ENCODE data around the gene MIGA2. TPM values are rescaled to one million over a fixed set of nuclear protein-coding genes. Genes with fewer than 3 reads are reported as not detected.

MIGA2 gene
- total RNA-seq (2022; extraction: Qiagen RNA extraction): 13.1 to 17.7 TPM (median 14.9 TPM) in 5 replicates

DNA sequence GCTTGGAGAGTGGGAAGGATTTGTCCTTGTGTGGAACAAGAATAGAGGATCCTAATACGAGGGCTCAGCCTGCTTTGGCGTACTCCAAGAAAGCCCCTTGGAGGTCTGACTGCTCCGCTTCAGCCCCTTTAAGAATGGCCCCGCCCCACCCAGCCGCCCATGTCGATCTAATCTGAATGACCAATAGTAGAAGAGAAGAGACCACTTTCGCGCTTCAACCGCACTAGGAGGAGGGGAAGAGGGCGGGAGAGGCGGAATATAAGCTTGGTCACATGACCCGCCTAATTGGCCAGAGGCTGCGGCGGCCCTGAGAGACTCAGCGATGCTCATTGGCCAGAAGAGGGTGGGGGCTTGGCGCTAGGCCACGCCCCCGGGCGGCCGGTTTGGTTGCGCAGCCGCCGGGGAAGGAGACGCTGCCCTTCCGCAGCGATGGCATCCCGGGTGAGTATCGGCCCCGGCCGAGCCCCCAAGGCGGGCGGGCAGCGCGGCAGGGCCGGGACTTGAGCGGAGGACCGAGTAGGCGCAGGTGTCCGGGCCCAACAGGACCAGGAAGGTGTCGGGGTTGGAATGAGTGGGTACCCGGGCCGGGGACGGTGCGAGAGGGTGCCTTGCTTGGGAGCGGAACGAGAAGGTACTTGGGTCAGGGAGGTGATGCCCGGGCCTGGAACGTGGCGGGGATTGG is at the start of gene MIGA2:
Gene MIGA2, plus strand, starts transcription at position 386 of the 682 bp plus-strand sequence. CDS start 3,969 bp downstream, outside the sequence.

GRCh38 chr9:129028192-129028966 is 8.0 kb upstream of the MIGA2 start, which contains the start of gene SH3GLB2:
SH3GLB2 (minus strand) TSS chr9:129028331; CDS start chr9:129028154, 177 bp downstream.

DNA sequence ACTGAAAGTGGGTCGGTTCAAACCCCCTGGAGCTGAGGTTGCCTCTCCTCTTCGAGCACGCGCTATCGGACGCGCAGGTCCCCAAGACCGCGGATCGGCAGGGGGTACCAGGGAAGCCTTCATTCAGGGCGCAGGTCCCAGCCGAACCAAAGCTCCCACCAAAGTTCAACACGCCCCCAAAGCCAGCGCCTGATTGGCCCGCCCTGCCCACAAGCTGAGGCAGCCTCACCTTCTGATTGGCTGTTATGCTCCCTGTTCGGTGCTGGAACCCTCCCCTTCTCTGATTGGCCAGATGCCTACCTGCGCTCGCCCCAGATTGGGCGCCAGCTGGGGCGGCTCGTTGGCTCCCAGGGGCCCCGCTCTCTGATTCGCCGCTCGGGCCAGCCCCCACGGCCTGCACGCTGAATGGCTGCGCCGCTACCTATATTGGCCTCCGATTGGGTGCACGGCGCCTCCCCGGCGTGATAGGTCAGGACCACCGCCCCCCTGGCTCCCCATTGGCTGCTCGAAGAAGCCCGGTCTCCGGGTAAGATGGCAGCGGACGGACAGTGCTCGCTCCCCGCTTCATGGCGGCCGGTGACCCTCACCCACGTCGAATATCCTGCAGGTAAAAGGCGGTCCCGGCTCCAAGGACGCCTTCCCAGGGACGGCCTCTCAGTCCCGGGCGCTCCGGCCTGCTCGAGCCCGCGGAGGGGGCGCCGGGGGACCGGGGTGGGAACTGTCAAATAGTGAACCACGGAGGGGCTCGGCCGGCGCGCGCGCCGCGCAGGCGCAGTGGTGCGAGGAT is 44.4 kb downstream of the MIGA2 start, which contains the start of gene DOLPP1:
Gene DOLPP1, plus strand, starts transcription at position 511 of the 787 bp plus-strand sequence. Its CDS starts 21 bp downstream, at position 532.

DNA sequence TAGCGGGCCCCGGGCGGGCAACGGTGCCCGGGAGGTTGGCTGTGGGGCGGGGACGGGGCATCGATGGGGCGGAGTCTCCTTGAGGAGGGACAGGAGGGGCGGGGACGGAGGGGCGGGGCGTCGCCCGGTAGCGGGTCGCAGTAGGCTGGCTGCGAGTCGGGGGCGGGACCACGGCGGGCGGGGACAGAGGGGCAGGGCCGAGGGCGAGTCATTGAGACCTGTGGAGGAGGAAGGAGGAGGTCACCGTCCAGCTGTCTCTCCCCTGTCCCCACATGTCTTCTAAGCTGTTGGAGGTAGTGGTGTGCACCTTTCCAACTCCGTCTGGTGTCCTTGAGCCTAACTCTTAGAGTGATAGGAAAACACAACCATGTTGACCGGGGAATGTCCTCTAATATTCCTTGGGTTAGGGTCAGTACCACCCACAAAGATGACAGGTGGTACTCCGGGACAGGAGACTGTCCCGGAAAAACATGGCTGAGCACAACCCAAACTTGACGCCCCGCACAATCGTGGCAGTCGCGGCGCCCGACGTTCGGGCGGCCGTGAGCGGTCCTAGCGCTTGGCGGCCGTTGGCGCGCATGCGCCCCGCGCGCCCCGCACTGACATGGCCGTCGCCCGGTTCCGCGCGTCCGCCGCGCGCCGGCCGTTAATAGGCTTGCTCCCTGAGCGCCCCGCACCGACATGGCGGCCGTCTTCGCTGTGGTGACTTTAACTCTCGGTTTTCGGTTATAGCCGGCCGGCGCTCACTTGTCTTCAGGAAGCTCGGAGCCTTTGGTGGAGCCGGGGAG is 74.5 kb downstream of the MIGA2 start, which contains the start of the genes CRAT and PTPA:
Gene CRAT, minus strand, starts transcription at position 54 of the 788 bp plus-strand sequence. CDS start 284 bp downstream, outside the sequence.
Gene PTPA, plus strand, starts transcription at position 676 of the 788 bp plus-strand sequence. CDS start 186 bp downstream, outside the sequence.

Other genes starting within 250 kb of the MIGA2 start
- gene TBC1D13, start 249.4 kb upstream of the MIGA2 start, total RNA-seq (2022; extraction: Qiagen RNA extraction): 20.2 to 22.3 TPM (median 20.8 TPM) in 5 replicates
- gene ENDOG, start 218.1 kb upstream of the MIGA2 start, total RNA-seq (2022; extraction: Qiagen RNA extraction): 16.5 to 37.5 TPM (median 36.8 TPM) in 5 replicates
- gene SPOUT1, start 206.8 kb upstream of the MIGA2 start, total RNA-seq (2022; extraction: Qiagen RNA extraction): 19.6 to 51.4 TPM (median 47.7 TPM) in 5 replicates
- gene KYAT1, start 154.7 kb upstream of the MIGA2 start, total RNA-seq (2022; extraction: Qiagen RNA extraction): 9.8 to 15.3 TPM (median 13.1 TPM) in 5 replicates
- gene LRRC8A, start 154.5 kb upstream of the MIGA2 start, total RNA-seq (2022; extraction: Qiagen RNA extraction): 132 to 153 TPM (median 147 TPM) in 5 replicates
- gene PHYHD1, start 115.6 kb upstream of the MIGA2 start, total RNA-seq (2022; extraction: Qiagen RNA extraction): 0.20 to 0.33 TPM (median 0.25 TPM) in 5 replicates
- gene DOLK, start 89.0 kb upstream of the MIGA2 start, total RNA-seq (2022; extraction: Qiagen RNA extraction): 36.8 to 41.3 TPM (median 40.6 TPM) in 5 replicates
- gene NUP188, start 88.9 kb upstream of the MIGA2 start, total RNA-seq (2022; extraction: Qiagen RNA extraction): 37.8 to 45.1 TPM (median 42.4 TPM) in 5 replicates
- 36.8 to 53.7 TPM (median 48.5 TPM) in 5 replicates for gene SH3GLB2, start 8.3 kb upstream of the MIGA2 start, total RNA-seq (2022; extraction: Qiagen RNA extraction)
- gene DOLPP1, start 44.5 kb downstream of the MIGA2 start, total RNA-seq (2022; extraction: Qiagen RNA extraction): 17.8 to 20.7 TPM (median 19.3 TPM) in 5 replicates
- 24.9 to 30.3 TPM (median 29.8 TPM) in 5 replicates for gene CRAT, start 74.2 kb downstream of the MIGA2 start, total RNA-seq (2022; extraction: Qiagen RNA extraction)
- gene PTPA, start 74.8 kb downstream of the MIGA2 start, total RNA-seq (2022; extraction: Qiagen RNA extraction): 120 to 136 TPM (median 128 TPM) in 5 replicates
- gene IER5L, start 141.6 kb downstream of the MIGA2 start, total RNA-seq (2022; extraction: Qiagen RNA extraction): 19.5 to 45.1 TPM (median 41.1 TPM) in 5 replicates

Measured in A549 treated with AZD2906 at 1 μM for 4 hours (cell line).